Fibroblast of skin of abdomen (primary cell): Measurements from ENCODE around the gene DDX52.

ENCODE experiments used
- DNase-seq: peaks from one replicate; pipeline ENCODE4 v3.0.0-alpha.2; 2013

The DDX52 gene

DNA sequence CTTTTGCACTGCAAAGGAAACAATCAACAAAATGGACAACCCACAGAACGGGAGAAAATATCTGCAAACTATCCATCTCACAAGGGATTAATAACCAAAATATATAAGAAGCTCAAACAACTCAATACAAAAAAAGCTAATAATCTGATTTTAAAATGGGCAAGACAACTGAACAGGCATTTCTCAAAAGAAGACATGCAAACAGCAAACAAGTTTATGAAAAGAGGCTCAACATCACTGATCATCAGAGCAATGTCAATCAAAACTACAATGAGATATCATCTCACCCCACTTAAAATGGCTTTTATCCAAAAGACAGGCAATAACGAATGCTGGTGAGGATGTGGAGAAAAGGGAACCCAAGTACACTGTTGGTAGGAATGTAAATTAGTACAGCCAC is 68.8 kb downstream of the DDX52 start:
- no peak for DNase-seq

DNA sequence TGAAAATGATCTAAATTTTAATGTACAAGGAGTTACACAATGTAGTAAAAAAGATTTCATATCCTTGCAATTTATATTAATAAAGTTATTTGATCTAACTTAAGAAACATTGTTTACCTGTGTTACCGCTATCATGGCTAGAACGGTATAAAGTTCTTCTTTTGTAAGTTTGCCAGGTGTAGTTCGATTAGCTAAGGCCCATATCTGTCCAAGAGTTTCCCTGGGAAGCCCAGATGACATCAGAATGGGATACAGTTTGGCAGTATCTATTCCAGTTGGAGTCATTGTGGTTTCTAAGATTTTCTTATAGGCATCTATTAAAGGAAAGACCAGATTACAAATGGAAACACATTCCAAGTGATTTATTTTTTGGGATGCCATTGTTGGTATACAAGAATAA is 71.6 kb downstream of the DDX52 start:
- no peak for DNase-seq

DNA sequence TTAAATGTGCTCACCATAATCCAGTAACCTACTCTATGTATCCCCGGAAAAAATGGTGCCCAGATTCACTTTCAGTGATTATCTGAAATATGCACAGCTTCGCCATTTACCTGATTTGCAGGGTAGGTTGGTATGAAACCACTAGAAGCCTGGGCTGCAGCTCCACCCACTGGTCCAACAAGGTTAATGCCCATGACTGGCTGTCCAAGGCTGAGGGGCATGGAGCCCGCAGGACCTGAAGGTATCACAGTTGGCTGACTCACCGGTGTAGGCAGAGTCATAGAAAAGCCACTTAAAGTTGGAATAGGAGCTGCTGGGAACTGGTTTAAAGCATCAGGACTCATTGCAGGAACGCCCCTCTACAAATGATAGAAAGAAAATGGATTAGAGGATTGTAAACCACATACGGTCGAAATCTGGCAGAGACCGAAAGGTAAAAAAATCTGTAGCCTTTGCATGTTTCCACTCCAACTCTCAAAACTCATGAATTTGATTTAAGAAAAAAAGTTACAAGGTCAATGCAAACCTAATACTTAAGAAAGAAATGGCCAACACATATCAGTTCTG is 72.6 kb downstream of the DDX52 start:
- peak; percentile 40 for DNase-seq

DNA sequence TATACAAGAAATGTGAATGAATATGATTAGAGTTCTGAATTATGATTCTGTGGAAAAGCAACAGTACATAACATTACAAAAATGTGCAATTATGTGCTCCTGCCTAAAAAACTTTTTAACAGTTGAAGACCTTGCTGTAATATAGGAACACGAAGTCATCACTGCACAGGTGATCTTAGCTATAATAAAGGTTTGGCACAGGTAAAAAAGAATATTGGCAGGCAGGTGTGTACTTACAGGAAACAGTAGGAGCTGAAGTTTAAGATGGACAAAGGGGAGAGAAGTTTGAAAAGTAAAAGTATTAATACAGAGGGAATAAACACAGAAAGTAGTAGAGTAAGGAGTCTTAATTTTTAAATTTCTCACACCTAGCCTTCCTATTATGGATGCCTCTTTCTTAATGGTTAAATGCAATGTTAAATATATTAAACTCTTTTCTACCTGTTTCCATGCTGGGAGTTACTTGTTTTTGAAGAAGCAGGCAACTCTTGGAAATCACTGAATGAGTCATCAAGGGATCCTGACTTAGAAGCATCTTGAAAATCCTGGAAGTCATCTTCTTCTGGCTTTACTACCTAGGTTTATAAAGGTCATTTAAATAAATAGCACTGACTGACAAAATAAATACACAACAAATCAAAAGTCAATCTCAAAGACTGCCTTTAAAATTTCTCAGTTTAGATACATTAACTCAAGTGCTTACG is 74.7 kb downstream of the DDX52 start:
- DNase-seq, result no peak

DNA sequence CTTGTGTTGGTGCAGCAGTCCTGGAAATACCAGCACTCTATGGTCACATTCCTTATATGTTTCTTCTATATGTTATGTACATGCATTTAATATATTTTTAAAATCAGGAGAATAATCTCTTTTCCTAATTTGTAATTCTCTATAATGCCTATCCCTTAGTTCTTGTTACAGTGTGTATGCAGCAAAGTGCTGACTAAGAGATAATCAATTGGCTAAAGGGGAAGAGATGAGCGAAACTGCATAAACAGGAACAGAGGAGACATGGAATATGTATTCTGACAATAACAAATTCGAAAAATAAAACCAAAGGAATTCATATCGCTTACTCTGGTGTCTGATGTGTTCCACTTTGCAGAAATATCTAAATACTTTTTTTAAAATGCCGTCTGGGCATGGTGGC is 75.7 kb downstream of the DDX52 start:
- no peak for DNase-seq

DNA sequence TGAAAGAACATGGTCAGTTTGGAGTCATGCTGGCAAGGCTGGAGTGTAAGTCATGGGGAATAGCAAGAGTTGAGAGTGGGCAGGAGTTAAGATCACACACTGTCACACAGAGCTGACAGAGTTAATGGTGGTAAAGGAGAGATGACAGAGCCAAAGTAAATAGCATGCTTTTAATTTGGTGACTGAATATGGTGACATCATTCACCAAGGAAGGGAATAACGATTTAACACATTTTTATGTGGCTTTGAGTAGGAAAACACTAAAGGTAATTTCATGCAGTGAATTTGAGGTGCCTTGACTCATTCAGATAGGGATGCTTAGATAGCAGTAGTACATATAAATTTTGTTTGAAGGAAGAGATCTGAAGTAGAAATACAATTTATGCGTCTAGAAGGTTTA is 76.1 kb downstream of the DDX52 start:
- no peak for DNase-seq

DNA sequence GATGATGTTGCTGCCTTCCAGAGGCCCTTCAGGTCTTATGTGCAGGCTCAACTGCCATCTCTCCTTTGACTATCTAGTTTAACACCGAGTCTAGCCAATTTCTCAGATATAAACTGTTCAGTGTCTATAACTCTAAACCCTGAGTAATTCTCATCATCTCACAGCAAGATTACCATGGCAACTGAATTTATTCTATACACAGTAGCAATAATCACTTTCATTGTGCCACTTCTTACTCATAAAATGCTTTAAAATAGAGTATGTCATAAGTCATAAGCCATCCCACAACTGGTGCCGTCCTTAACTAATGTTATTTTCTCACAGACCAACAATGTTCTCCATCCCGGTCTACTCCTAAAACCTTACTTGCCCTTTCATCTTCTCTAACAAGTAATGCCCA is 79.0 kb downstream of the DDX52 start:
- DNase-seq, result no peak

DNA sequence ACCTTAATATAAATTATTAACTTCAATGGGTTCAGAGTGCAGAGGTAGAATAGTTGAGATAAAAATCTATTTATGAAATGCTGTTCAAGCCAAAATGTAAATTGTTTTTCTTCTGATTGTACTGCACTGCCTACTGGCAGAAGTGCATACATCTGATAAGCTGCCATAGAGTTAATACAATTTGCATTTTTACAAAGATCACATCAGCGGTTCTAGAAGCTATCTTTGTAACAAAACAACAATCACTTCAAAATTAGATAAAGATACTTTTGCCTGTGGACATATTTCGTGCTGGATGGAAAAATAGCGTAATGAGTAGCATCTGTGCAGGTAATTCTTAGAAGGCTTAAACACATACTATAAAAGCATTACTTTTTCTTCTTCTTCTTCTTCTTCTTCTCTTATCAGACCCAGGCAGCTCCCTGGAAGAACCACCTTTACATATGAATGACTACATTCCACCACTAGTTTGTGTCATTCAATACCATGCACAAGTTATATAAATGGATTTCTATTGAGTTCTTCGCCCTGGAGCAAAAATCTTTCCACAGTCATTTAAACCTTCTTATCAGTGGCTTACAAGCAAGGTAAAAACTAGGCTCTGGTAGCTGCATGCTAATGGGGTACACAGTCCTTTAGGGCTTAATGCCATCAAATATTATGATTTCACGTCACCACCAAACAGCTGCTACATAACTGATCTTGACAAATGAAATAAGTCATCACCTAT is 81.1 kb downstream of the DDX52 start:
- no peak for DNase-seq
